ENCODE data around the gene PAK1. TPM values are rescaled to one million over a fixed set of nuclear protein-coding genes. Genes with fewer than 3 reads are reported as not detected.

PAK1 gene
- total and polyA plus RNA-seq, 2 donors (not counting 1 experiment from before 2014, with no cell fraction given) = 34.6 to 37.7 TPM

GRCh38 chr11:77322506-77322905 lies 151.4 kb downstream of the PAK1 start:
- no peak overlapping the region for H2AFZ ChIP-seq (ENCODE audit: low read length)
- no peaks in the 10 kb centered on the region for H3K9me3 ChIP-seq (ENCODE audit: control insufficient read depth, insufficient read depth, low read depth, low read length)
- H4K20me1 ChIP-seq (ENCODE audit: control insufficient read depth, extremely low read depth, insufficient read depth, low read length) = no peaks in the 10 kb centered on the region
- no peak overlapping the region for H3K27ac ChIP-seq (ENCODE audit: insufficient read depth, low read length)
- H3K36me3 ChIP-seq (ENCODE audit: control insufficient read depth, insufficient read depth, low read length) = no peaks in the 10 kb centered on the region
- peaks cover 2% of the 10 kb centered on the region for H3K4me1 ChIP-seq (ENCODE audit: control insufficient read depth, extremely low read depth, insufficient read depth, low read length)
- no peaks in the 10 kb centered on the region for H3K27me3 ChIP-seq (ENCODE audit: control insufficient read depth, insufficient read depth, low read length)
- peak; percentile 93 to 94 for DNase-seq (ENCODE audit: low read depth in 2 of 2)
- no peak overlapping the region for H3K9ac ChIP-seq (ENCODE audit: insufficient read depth, low read length)
- no peak overlapping the region for H3K4me2 ChIP-seq (ENCODE audit: extremely low read depth, insufficient read depth, low read length)
- H3K4me3 ChIP-seq (replicated peaks in 1 of 4; ENCODE audit: control extremely low read depth in 1 of 4, insufficient read depth in 1 of 4, low read depth in 3 of 4, low read length in 4 of 4) = no peak overlapping the region
- no peaks in the 10 kb centered on the region for H3K79me2 ChIP-seq (ENCODE audit: control insufficient read depth, insufficient read depth, low read length)
- TF ChIP-seq CTCF (conservative IDR thresholded peaks at IDR 0.05 in 1 of 2, IDR thresholded peaks at IDR 0.05 in 1 of 2; ENCODE audit: low read depth in 1 of 2, low read length in 2 of 2) (no peak), EZH2 (IDR thresholded peaks at IDR 0.05; ENCODE audit: low read length, missing control alignments) (no peak)

- no peaks in the 10 kb centered on the region for H3K27me3 ChIP-seq (ENCODE audit: control insufficient read depth, insufficient read depth, low read length)
- no peak overlapping the region for H3K27ac ChIP-seq (ENCODE audit: insufficient read depth, low read length)
- no peak overlapping the region for H2AFZ ChIP-seq (ENCODE audit: low read length)
- TF ChIP-seq EZH2 (IDR thresholded peaks at IDR 0.05; ENCODE audit: low read length, missing control alignments) (no peak), CTCF (conservative IDR thresholded peaks at IDR 0.05 in 1 of 2, IDR thresholded peaks at IDR 0.05 in 1 of 2; ENCODE audit: low read depth in 1 of 2, low read length in 2 of 2) (no peak)
- H3K4me3 ChIP-seq (replicated peaks in 1 of 4; ENCODE audit: control extremely low read depth in 1 of 4, insufficient read depth in 1 of 4, low read depth in 3 of 4, low read length in 4 of 4) = no peak overlapping the region
- H3K4me1 ChIP-seq (ENCODE audit: control insufficient read depth, extremely low read depth, insufficient read depth, low read length) = peaks cover 2% of the 10 kb centered on the region
- no peaks in the 10 kb centered on the region for H3K36me3 ChIP-seq (ENCODE audit: control insufficient read depth, insufficient read depth, low read length)
- no peaks in the 10 kb centered on the region for H3K9me3 ChIP-seq (ENCODE audit: control insufficient read depth, insufficient read depth, low read depth, low read length)
- H3K79me2 ChIP-seq (ENCODE audit: control insufficient read depth, insufficient read depth, low read length) = no peaks in the 10 kb centered on the region
- H3K4me2 ChIP-seq (ENCODE audit: extremely low read depth, insufficient read depth, low read length) = no peak overlapping the region
- H4K20me1 ChIP-seq (ENCODE audit: control insufficient read depth, extremely low read depth, insufficient read depth, low read length) = no peaks in the 10 kb centered on the region
- DNase-seq (ENCODE audit: low read depth in 2 of 2) = peak in 1 of 2 donors; percentile 41
- no peak overlapping the region for H3K9ac ChIP-seq (ENCODE audit: insufficient read depth, low read length)
Observed at GRCh38 chr11:77320351-77320750, 153.5 kb downstream of the PAK1 start.

GRCh38 chr11:77318600-77318999 lies 155.3 kb downstream of the PAK1 start:
- no peaks in the 10 kb centered on the region for H3K36me3 ChIP-seq (ENCODE audit: control insufficient read depth, insufficient read depth, low read length)
- no peak overlapping the region for H3K9ac ChIP-seq (ENCODE audit: insufficient read depth, low read length)
- TF ChIP-seq EZH2 (IDR thresholded peaks at IDR 0.05; ENCODE audit: low read length, missing control alignments) = no peak
- TF ChIP-seq CTCF (conservative IDR thresholded peaks at IDR 0.05 in 1 of 2, IDR thresholded peaks at IDR 0.05 in 1 of 2; ENCODE audit: low read depth in 1 of 2, low read length in 2 of 2) = no peak
- peaks cover 2% of the 10 kb centered on the region for H3K4me1 ChIP-seq (ENCODE audit: control insufficient read depth, extremely low read depth, insufficient read depth, low read length)
- H3K79me2 ChIP-seq (ENCODE audit: control insufficient read depth, insufficient read depth, low read length) = no peaks in the 10 kb centered on the region
- no peak overlapping the region for H3K4me2 ChIP-seq (ENCODE audit: extremely low read depth, insufficient read depth, low read length)
- no peak overlapping the region for H3K27ac ChIP-seq (ENCODE audit: insufficient read depth, low read length)
- no peaks in the 10 kb centered on the region for H3K27me3 ChIP-seq (ENCODE audit: control insufficient read depth, insufficient read depth, low read length)
- no peaks in the 10 kb centered on the region for H3K9me3 ChIP-seq (ENCODE audit: control insufficient read depth, insufficient read depth, low read depth, low read length)
- no peak overlapping the region for H2AFZ ChIP-seq (ENCODE audit: low read length)
- no peaks in the 10 kb centered on the region for H4K20me1 ChIP-seq (ENCODE audit: control insufficient read depth, extremely low read depth, insufficient read depth, low read length)
- no peak overlapping the region for H3K4me3 ChIP-seq (replicated peaks in 1 of 4; ENCODE audit: control extremely low read depth in 1 of 4, insufficient read depth in 1 of 4, low read depth in 3 of 4, low read length in 4 of 4)
- no peak for DNase-seq (ENCODE audit: low read depth in 2 of 2)
